MCF 10A (cell line): ENCODE data around the gene CCDC73. TPM values are rescaled to one million over a fixed set of nuclear protein-coding genes. Genes with fewer than 3 reads are reported as not detected.

Experiments used
- BruUV-seq: library from RNA; stranded (reverse); fragments of 400-500 nt; replicated peaks from 2 replicates; lab custom pipeline; 2021; lab: Mats Ljungman, UMichigan
- CTCF ChIA-PET: fragments of 300-600 bp; sonication (Branson Sonifier 250); formaldehyde crosslinking; extraction: SDS; loops from one replicate; lab custom pipeline; 2021; ENCODE audit warnings: antibody characterized with exemption, inconsistent platforms; lab: Yijun Ruan, JAX
- POLR2A ChIA-PET: fragments of 300-600, 350-650 bp; sonication (Branson Sonifier 250); formaldehyde crosslinking; extraction: SDS; loops from one replicate; lab custom pipeline; 2020; ENCODE audit warnings: antibody characterized with exemption, inconsistent platforms; lab: Yijun Ruan, JAX
- DNase-seq: peaks from one replicate; pipeline ENCODE4 v3.0.0-alpha.2; 2018; ENCODE audit not compliant: unreplicated experiment
- H3K27ac Mint-ChIP-seq: one replicate; pipeline ENCODE4 v1.8.0; 2022; ENCODE audit warnings: mild to moderate bottlenecking, low read depth, mixed read lengths; ENCODE audit not compliant: unreplicated experiment
- H3K27me3 Mint-ChIP-seq: one replicate; pipeline ENCODE4 v1.8.0; 2022; ENCODE audit warnings: mixed read lengths; ENCODE audit not compliant: insufficient read depth, unreplicated experiment
- H3K36me3 Mint-ChIP-seq: one replicate; pipeline ENCODE4 v1.8.0; 2022; ENCODE audit warnings: mild to moderate bottlenecking, moderate library complexity, mixed read lengths; ENCODE audit not compliant: insufficient read depth, unreplicated experiment
- H3K4me1 Mint-ChIP-seq: one replicate; pipeline ENCODE4 v1.8.0; 2022; ENCODE audit warnings: mixed read lengths; ENCODE audit not compliant: insufficient read depth, unreplicated experiment
- H3K4me3 Mint-ChIP-seq: one replicate; pipeline ENCODE4 v1.8.0; 2022; ENCODE audit warnings: mild to moderate bottlenecking, moderate library complexity, mixed read lengths; ENCODE audit not compliant: unreplicated experiment
- H3K9me3 Mint-ChIP-seq: one replicate; pipeline ENCODE4 v1.8.0; 2022; ENCODE audit warnings: mixed read lengths; ENCODE audit not compliant: unreplicated experiment
- intact Hi-C: fragments of 100-400 bp; cut with micrococcal nuclease; formaldehyde crosslinking; loops from 2 replicates; pipeline ENCODE4 v1.14.1; 2022
- total RNA-seq: library from RNA; stranded (reverse); gene quantifications from 2 replicates; pipeline ENCODE4 v1.2.3, GENCODE V29; 2022
- TF ChIP-seq, protein P1 (sequence below): fragments of 200-600 bp; IDR thresholded peaks from one replicate; pipeline ENCODE4 v1.8.0; 2022; ENCODE audit warnings: antibody characterized with exemption, mild to moderate bottlenecking; ENCODE audit not compliant: unreplicated experiment

The CCDC73 gene
- total RNA-seq, 1 experiment from 2014 or later = 0.09 TPM

DNA sequence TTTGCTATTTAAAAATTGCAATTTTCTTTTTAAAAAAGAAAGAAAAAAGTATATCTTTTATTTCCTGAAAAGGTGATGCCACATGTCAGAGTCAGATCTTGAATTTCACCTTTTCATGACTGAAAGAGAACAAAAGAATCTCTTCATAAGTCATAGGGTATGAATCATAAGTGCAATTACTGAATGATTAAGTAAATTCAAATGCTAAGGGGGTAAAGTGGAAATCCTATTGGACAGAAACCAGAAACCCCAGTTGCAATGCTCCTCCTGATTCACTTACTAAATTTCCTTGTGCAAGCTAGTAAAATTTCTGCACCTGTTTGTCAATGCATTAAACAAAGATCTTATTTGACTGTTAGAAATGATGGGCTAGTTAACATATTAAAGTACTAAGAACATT, 27.1 kb upstream of the CCDC73 start:
- Mint-ChIP-seq H3K27ac (no peak overlapping the region), H3K4me3 (no peak overlapping the region), H3K4me1 (peaks cover 18% of the 10 kb centered on the region), H3K27me3 (no peaks in the 10 kb centered on the region), H3K9me3 (no peaks in the 10 kb centered on the region), H3K36me3 (no peaks in the 10 kb centered on the region)
- no TSS peak for BruUV-seq
- DNase-seq = peak; percentile 74
- POLR2A ChIA-PET = interaction anchor here (1.0 to 1.4 kb wide), 4 partner anchors 9 to 240 kb away, joined by 3 to 5 read pairs (median 4); partner anchors contain the start of gene QSER1
- TF ChIP-seq, protein P1, sequence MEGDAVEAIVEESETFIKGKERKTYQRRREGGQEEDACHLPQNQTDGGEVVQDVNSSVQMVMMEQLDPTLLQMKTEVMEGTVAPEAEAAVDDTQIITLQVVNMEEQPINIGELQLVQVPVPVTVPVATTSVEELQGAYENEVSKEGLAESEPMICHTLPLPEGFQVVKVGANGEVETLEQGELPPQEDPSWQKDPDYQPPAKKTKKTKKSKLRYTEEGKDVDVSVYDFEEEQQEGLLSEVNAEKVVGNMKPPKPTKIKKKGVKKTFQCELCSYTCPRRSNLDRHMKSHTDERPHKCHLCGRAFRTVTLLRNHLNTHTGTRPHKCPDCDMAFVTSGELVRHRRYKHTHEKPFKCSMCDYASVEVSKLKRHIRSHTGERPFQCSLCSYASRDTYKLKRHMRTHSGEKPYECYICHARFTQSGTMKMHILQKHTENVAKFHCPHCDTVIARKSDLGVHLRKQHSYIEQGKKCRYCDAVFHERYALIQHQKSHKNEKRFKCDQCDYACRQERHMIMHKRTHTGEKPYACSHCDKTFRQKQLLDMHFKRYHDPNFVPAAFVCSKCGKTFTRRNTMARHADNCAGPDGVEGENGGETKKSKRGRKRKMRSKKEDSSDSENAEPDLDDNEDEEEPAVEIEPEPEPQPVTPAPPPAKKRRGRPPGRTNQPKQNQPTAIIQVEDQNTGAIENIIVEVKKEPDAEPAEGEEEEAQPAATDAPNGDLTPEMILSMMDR = no peak
- CTCF ChIA-PET = interaction anchor here (0.6 to 0.9 kb wide), 3 partner anchors 66 to 96 kb away, joined by 3 read pairs; no protein-coding TSS in a partner anchor
- intact Hi-C loops = no loop called here

GRCh38 chr11:32820497-32820896, 26.0 kb upstream of the CCDC73 start:
- Mint-ChIP-seq H3K27ac (peak overlapping the region; percentile 35), H3K36me3 (no peaks in the 10 kb centered on the region), H3K4me1 (peaks cover 18% of the 10 kb centered on the region), H3K4me3 (no peak overlapping the region), H3K9me3 (no peaks in the 10 kb centered on the region), H3K27me3 (no peaks in the 10 kb centered on the region)
- BruUV-seq = no TSS peak
- ChIA-PET POLR2A (interaction anchor here (0.7 to 1.7 kb wide), 7 partner anchors 9 to 74 kb away, joined by 3 to 6 read pairs (median 4); partner anchors contain the start of genes PRRG4 and QSER1), CTCF (interaction anchor here (0.6 to 1.0 kb wide), 2 partner anchors 15 to 144 kb away, joined by 3 read pairs; no protein-coding TSS in a partner anchor)
- no peak for DNase-seq
- TF ChIP-seq, protein P1 = no peak
- intact Hi-C loops = no loop called here

DNA sequence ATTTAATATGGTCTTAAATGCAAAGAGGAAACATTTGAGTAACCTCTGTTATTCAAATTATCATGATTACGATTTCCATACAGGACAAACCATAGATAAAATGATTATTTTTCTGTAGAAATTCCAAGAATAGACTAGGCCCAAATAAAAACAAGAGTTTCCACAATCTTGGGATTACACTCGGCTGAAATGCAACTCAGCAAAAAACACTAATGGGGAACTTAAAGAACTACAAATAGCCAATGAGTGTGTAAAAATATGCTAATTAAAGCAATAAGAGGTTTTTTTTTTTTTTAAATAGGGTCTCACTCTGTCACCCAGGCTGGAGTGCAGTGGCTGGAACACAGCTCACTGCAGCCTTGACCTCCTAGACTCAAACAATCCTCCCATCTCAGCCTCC, 24.7 kb upstream of the CCDC73 start:
- intact Hi-C loops = no loop called here
- POLR2A ChIA-PET = no interaction called here
- no peak overlapping the region for H3K27ac Mint-ChIP-seq
- no TSS peak for BruUV-seq
- H3K27me3 Mint-ChIP-seq = no peaks in the 10 kb centered on the region
- H3K9me3 Mint-ChIP-seq = no peaks in the 10 kb centered on the region
- H3K36me3 Mint-ChIP-seq = no peaks in the 10 kb centered on the region
- no peak overlapping the region for H3K4me3 Mint-ChIP-seq
- peaks cover 18% of the 10 kb centered on the region for H3K4me1 Mint-ChIP-seq
- CTCF ChIA-PET = interaction anchor here (1.9 to 2.2 kb wide), 2 partner anchors 10 to 27 kb away, joined by 6 to 9 read pairs; no protein-coding TSS in a partner anchor
- TF ChIP-seq, protein P1 = no peak
- no peak for DNase-seq

DNA sequence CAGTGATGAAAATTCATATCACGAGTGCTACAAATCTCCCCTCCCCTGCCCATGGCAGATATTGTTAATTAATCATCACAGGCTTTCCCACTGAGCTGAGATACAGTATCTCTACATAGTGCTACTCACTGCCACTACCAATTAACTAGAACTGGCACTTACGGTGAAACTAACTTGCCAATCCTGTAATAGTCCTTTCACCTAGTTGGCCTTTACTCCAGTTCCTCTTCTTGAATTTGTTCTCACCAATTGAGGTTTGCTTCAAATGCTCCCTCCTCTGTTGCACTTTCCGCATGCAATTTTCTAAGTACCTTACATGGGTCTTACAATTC, 23.4 kb upstream of the CCDC73 start:
- peaks cover 18% of the 10 kb centered on the region for H3K4me1 Mint-ChIP-seq
- H3K27ac Mint-ChIP-seq = no peak overlapping the region
- H3K9me3 Mint-ChIP-seq = no peaks in the 10 kb centered on the region
- TF ChIP-seq, protein P1 = no peak
- no peaks in the 10 kb centered on the region for H3K27me3 Mint-ChIP-seq
- ChIA-PET POLR2A (interaction anchor here (0.7 to 1.4 kb wide), 3 partner anchors 11 to 75 kb away, joined by 3 to 5 read pairs (median 3); partner anchors contain the start of genes PRRG4 and QSER1), CTCF (interaction anchor here (1.9 to 2.2 kb wide), 2 partner anchors 8 to 25 kb away, joined by 6 to 9 read pairs; no protein-coding TSS in a partner anchor)
- no peak overlapping the region for H3K4me3 Mint-ChIP-seq
- intact Hi-C loops = no loop called here
- DNase-seq = no peak
- no peaks in the 10 kb centered on the region for H3K36me3 Mint-ChIP-seq
- no TSS peak for BruUV-seq
